ENCODE measurements around the gene TAF1A. TPM values are rescaled to one million over a fixed set of nuclear protein-coding genes. Genes with fewer than 3 reads are reported as not detected.

TAF1A gene
- total RNA-seq, 2 donors from 2014 or later: 8.5 to 12.6 TPM

GRCh38 chr1:222554177-222554576 lies 35.6 kb downstream of the TAF1A start:
- no peak for DNase-seq (ENCODE audit: low spot score)
- 90% methylated on average over 5 of the region's 5 CpGs for WGBS
- Histone ChIP-seq H3K27ac (no peak overlapping the region), H3K4me3 (no peak overlapping the region), H3K9me3 (no peaks in the 10 kb centered on the region), H3K27me3 (replicated peaks; ENCODE audit: insufficient read depth) (no peaks in the 10 kb centered on the region), H3K36me3 (no peaks in the 10 kb centered on the region), H3K4me1 (replicated peaks) (no peaks in the 10 kb centered on the region)
- intact Hi-C loops (cut with DNase I): no loop called here
- no peak for TF ChIP-seq POLR2AphosphoS5 (IDR thresholded peaks at IDR 0.05)
- no peak for TF ChIP-seq CTCF (IDR thresholded peaks at IDR 0.05)
- no peak for TF ChIP-seq POLR2A (IDR thresholded peaks at IDR 0.05)

DNA sequence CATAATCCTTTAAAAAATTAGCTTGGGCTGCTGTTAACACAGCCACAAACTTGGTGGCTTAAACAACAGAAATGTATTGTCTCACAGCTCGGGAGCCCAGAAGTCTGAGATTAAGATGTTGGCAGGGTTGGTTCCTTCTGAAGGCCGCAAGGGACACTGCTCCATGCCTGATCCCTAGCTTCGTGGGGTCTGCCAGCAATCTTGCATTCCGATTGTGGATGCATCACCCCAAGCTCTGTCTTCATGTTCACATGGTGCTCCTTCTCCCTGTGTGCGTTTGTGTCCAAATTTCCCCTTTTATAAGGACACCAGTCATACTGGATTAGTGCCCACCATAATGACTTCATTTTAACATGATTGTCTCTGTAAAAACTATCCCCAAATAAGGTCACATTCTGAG lies 36.9 kb downstream of the TAF1A start:
- TF ChIP-seq POLR2AphosphoS5 (IDR thresholded peaks at IDR 0.05) (no peak), CTCF (IDR thresholded peaks at IDR 0.05) (no peak), POLR2A (IDR thresholded peaks at IDR 0.05) (no peak)
- no peaks in the 10 kb centered on the region for H3K36me3 ChIP-seq
- no peaks in the 10 kb centered on the region for H3K4me1 ChIP-seq (replicated peaks)
- no peak overlapping the region for H3K4me3 ChIP-seq
- intact Hi-C loops (cut with DNase I): no loop called here
- DNase-seq (ENCODE audit: low spot score): no peak
- H3K9me3 ChIP-seq: no peaks in the 10 kb centered on the region
- WGBS: 64% methylated on average over 5 of the region's 5 CpGs
- H3K27ac ChIP-seq: no peak overlapping the region
- H3K27me3 ChIP-seq (replicated peaks; ENCODE audit: insufficient read depth): no peaks in the 10 kb centered on the region

- Histone ChIP-seq H3K27ac (no peak within 1 kb of the TSS), H3K4me1 (replicated peaks) (no peaks in the 10 kb centered on the region), H3K4me3 (no peak within 1 kb of the TSS), H3K27me3 (replicated peaks; ENCODE audit: insufficient read depth) (no peaks in the 10 kb centered on the region), H3K9me3 (no peaks in the 10 kb centered on the region), H3K36me3 (no peaks in the 10 kb centered on the region)
- intact Hi-C loops (cut with DNase I): no loop called here
- DNase-seq (ENCODE audit: low spot score): no peak
- TF ChIP-seq POLR2A (IDR thresholded peaks at IDR 0.05) (no peak), POLR2AphosphoS5 (IDR thresholded peaks at IDR 0.05) (no peak), CTCF (IDR thresholded peaks at IDR 0.05) (no peak)
- 55% methylated on average over 8 of the region's 8 CpGs for WGBS
Observed at GRCh38 chr1:222547944-222548671, 41.6 kb downstream of the TAF1A start, which contains the start of gene HHIPL2. Gene HHIPL2 (minus strand): TSS chr1:222548104. CDS start chr1:222548044, 60 bp downstream.

- H3K36me3 ChIP-seq: no peaks in the 10 kb centered on the region
- no peaks in the 10 kb centered on the region for H3K9me3 ChIP-seq
- H3K27ac ChIP-seq: no peak overlapping the region
- H3K27me3 ChIP-seq (replicated peaks; ENCODE audit: insufficient read depth): no peaks in the 10 kb centered on the region
- intact Hi-C loops (cut with DNase I): no loop called here
- H3K4me1 ChIP-seq (replicated peaks): no peaks in the 10 kb centered on the region
- 26% methylated on average over 8 of the region's 8 CpGs for WGBS
- no peak for DNase-seq (ENCODE audit: low spot score)
- no peak overlapping the region for H3K4me3 ChIP-seq
- TF ChIP-seq POLR2A (IDR thresholded peaks at IDR 0.05): no peak
- TF ChIP-seq CTCF (IDR thresholded peaks at IDR 0.05): no peak
- no peak for TF ChIP-seq POLR2AphosphoS5 (IDR thresholded peaks at IDR 0.05)
Observed at GRCh38 chr1:222547260-222547614, 42.5 kb downstream of the TAF1A start.
